HepG2 (cell line): Measurements from ENCODE around the gene ZMPSTE24. TPM values are rescaled to one million over a fixed set of nuclear protein-coding genes. Genes with fewer than 3 reads are reported as not detected.

ENCODE experiments used
- BRD4 ChIP-seq: sonication (generic); formaldehyde crosslinking; IDR thresholded peaks from 2 replicates; pipeline ENCODE4 v1.4.0; 2020; ENCODE audit warnings: missing genetic modification reagents
- HNF4A ChIP-seq: sonication (generic); formaldehyde crosslinking; IDR thresholded peaks from 2 replicates; pipeline ENCODE4 v1.4.0; 2020; ENCODE audit warnings: missing genetic modification reagents
- HNRNPLL ChIP-seq: fragments of 200-400 bp; formaldehyde crosslinking; IDR thresholded peaks from 2 replicates; pipeline ENCODE4 v1.6.1; 2017; ENCODE audit warnings: mild to moderate bottlenecking, low read depth, low read length; ENCODE audit not compliant: poor library complexity, severe bottlenecking
- HOXA7 ChIP-seq: sonication (generic); formaldehyde crosslinking; IDR thresholded peaks from 2 replicates; pipeline ENCODE4 v1.8.1; 2022; ENCODE audit warnings: mild to moderate bottlenecking, missing genetic modification reagents, moderate library complexity
- KDM1A ChIP-seq: IDR thresholded peaks from 2 replicates; pipeline ENCODE4 v1.6.1; 2016; ENCODE audit warnings: missing compliant biosample characterization
- MTF1 ChIP-seq: sonication (generic); formaldehyde crosslinking; IDR thresholded peaks from 2 replicates; pipeline ENCODE4 v1.5.0; 2020; ENCODE audit warnings: missing genetic modification reagents
- PHF21A ChIP-seq: sonication (generic); formaldehyde crosslinking; IDR thresholded peaks from 2 replicates; pipeline ENCODE4 v1.5.0; 2020; ENCODE audit warnings: mild to moderate bottlenecking, missing genetic modification reagents
- RERE ChIP-seq: IDR thresholded peaks from 2 replicates; pipeline ENCODE4 v1.6.1; 2016; ENCODE audit warnings: low read depth, missing genetic modification reagents, missing compliant biosample characterization
- SALL1 ChIP-seq: sonication (generic); formaldehyde crosslinking; IDR thresholded peaks from 2 replicates; pipeline ENCODE4 v1.8.0; 2022; ENCODE audit warnings: mild to moderate bottlenecking, missing genetic modification reagents
- TEF ChIP-seq: sonication (generic); formaldehyde crosslinking; IDR thresholded peaks from 2 replicates; pipeline ENCODE4 v1.5.0; 2020; ENCODE audit warnings: missing genetic modification reagents
- ZFP62 ChIP-seq: sonication (generic); formaldehyde crosslinking; IDR thresholded peaks from 2 replicates; pipeline ENCODE4 v1.4.0; 2020; ENCODE audit warnings: missing genetic modification reagents
- ZFP82 ChIP-seq: sonication (generic); formaldehyde crosslinking; IDR thresholded peaks from 2 replicates; pipeline ENCODE4 v1.5.1; 2020; ENCODE audit warnings: mild to moderate bottlenecking, missing genetic modification reagents, borderline replicate concordance
- ZNF34 ChIP-seq: sonication (generic); formaldehyde crosslinking; IDR thresholded peaks from 2 replicates; pipeline ENCODE4 v1.4.0; 2020; ENCODE audit warnings: mild to moderate bottlenecking, missing genetic modification reagents, borderline replicate concordance
- ZNF501 ChIP-seq: sonication (generic); formaldehyde crosslinking; IDR thresholded peaks from 2 replicates; pipeline ENCODE4 v1.5.1; 2020; ENCODE audit warnings: mild to moderate bottlenecking, moderate library complexity, missing genetic modification reagents
- ZNF782 ChIP-seq: sonication (generic); formaldehyde crosslinking; IDR thresholded peaks from 2 replicates; pipeline ENCODE4 v1.4.0; 2020; ENCODE audit warnings: missing genetic modification reagents, mild to moderate bottlenecking, borderline replicate concordance
- ZSCAN21 ChIP-seq: sonication (generic); formaldehyde crosslinking; IDR thresholded peaks from 2 replicates; pipeline ENCODE4 v1.8.0; 2022; ENCODE audit warnings: mild to moderate bottlenecking, missing genetic modification reagents, moderate library complexity, borderline replicate concordance
- ZSCAN22 ChIP-seq: sonication (generic); formaldehyde crosslinking; IDR thresholded peaks from 2 replicates; pipeline ENCODE4 v1.4.0; 2020; ENCODE audit warnings: mild to moderate bottlenecking, missing genetic modification reagents
- polyA plus RNA-seq, 8 experiments: library from polyadenylated mRNA; depleted of rRNA in 3 of 8; stranded (reverse) in 7 of 8; unstranded in 1 of 8; fragments of >200 nt; fragmentation: Illumina TruSeq in 4 of 8; extraction: Trizol in 4 of 8; gene quantifications; 2 replicates each; pipeline versions ENCODE4 v1.2.1 to v1.2.3, GENCODE V29; 2011 to 2016; ENCODE audit warnings: low read depth in 4 of 8, missing spikeins in 1 of 8, mixed read lengths in 1 of 8; ENCODE audit not compliant: insufficient read depth in 1 of 8
- total RNA-seq, 5 experiments: library from RNA; depleted of rRNA; stranded (reverse); fragments of >200 nt; fragmentation: Illumina TruSeq; extraction: Trizol; gene quantifications; 2 replicates each; pipeline ENCODE4 v1.2.3, GENCODE V29; 2016; ENCODE audit warnings: low read depth in 1 of 5
- TF ChIP-seq, protein P1 (sequence below): IDR thresholded peaks from 2 replicates; pipeline ENCODE4 v1.6.1; 2016
- TF ChIP-seq, protein P2 (sequence below): sonication (generic); formaldehyde crosslinking; IDR thresholded peaks from 2 replicates; pipeline ENCODE4 v1.4.0; 2020; ENCODE audit warnings: missing genetic modification reagents

The ZMPSTE24 gene
- total and polyA plus RNA-seq, 2 of the 13 experiments (the other 11 are each of a cell fraction or from before 2014, with no cell fraction given): 13.6 to 60.2 TPM

DNA sequence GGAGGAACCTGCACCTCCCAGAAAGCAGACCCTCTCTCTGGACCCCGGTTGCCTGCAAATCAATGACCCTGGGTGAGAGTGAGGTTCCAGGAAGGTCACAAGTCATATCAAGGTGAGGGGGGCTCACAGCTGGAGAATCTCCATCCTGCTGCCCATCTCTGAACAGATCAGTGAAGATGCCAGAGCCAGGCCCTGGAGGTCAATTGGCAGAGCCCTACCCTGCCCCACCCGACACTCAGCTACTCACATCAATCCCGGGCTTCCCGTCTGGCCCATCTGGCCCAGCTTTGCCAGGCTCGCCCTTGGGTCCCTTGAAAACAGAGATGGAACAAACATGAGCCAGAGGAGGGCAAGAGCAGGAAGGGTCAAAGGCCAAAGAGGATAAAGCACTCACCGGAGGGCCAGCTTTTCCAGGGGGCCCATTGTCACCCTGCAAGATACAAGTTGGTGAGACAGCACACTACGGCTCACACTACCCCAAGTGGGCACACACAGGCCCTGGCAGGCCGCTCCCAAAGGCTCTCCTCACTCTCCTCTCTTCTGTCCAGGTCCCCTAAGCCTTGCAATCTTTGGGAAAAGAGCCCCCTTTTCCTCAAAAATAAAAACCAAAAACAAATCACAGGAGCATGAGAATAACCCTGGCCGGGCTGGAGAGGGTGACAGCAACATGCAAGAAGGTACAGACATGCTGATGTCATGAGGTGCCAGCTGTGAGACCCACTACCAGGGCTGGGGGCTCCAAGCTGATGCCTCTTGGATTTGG lies 56.1 kb downstream of the ZMPSTE24 start (continued):
- TF ChIP-seq MTF1 (CRISPR knock-in tag) (no peak), ZNF501 (no peak; the same call in 1 of the 2 replicates), ZSCAN22 (CRISPR knock-in tag) (no peak), HOXA7 (CRISPR knock-in tag) (no peak), RERE (CRISPR knock-in tag) (no peak), SALL1 (CRISPR knock-in tag) (no peak), KDM1A (CRISPR knock-in tag) (no peak), TEF (no peak), HNRNPLL (no peak), PHF21A (CRISPR knock-in tag) (0 out of 2 replicates have a peak, but pooled peaks have one; percentile 7), ZFP62 (CRISPR knock-in tag) (no peak), ZFP82 (CRISPR knock-in tag) (0 out of 2 replicates have a peak, but pooled peaks have one; percentile 1), BRD4 (CRISPR knock-in tag) (no peak), ZSCAN21 (no peak), ZNF782 (no peak), HNF4A (CRISPR knock-in tag) (peak; percentile 35; the same call in 1 of the 2 replicates), ZNF34 (CRISPR knock-in tag) (no peak)
- TF ChIP-seq, protein P1, sequence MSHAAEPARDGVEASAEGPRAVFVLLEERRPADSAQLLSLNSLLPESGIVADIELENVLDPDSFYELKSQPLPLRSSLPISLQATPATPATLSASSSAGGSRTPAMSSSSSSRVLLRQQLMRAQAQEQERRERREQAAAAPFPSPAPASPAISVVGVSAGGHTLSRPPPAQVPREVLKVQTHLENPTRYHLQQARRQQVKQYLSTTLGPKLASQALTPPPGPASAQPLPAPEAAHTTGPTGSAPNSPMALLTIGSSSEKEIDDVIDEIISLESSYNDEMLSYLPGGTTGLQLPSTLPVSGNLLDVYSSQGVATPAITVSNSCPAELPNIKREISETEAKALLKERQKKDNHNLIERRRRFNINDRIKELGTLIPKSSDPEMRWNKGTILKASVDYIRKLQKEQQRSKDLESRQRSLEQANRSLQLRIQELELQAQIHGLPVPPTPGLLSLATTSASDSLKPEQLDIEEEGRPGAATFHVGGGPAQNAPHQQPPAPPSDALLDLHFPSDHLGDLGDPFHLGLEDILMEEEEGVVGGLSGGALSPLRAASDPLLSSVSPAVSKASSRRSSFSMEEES (CRISPR knock-in tag): no peak
- TF ChIP-seq, protein P2, sequence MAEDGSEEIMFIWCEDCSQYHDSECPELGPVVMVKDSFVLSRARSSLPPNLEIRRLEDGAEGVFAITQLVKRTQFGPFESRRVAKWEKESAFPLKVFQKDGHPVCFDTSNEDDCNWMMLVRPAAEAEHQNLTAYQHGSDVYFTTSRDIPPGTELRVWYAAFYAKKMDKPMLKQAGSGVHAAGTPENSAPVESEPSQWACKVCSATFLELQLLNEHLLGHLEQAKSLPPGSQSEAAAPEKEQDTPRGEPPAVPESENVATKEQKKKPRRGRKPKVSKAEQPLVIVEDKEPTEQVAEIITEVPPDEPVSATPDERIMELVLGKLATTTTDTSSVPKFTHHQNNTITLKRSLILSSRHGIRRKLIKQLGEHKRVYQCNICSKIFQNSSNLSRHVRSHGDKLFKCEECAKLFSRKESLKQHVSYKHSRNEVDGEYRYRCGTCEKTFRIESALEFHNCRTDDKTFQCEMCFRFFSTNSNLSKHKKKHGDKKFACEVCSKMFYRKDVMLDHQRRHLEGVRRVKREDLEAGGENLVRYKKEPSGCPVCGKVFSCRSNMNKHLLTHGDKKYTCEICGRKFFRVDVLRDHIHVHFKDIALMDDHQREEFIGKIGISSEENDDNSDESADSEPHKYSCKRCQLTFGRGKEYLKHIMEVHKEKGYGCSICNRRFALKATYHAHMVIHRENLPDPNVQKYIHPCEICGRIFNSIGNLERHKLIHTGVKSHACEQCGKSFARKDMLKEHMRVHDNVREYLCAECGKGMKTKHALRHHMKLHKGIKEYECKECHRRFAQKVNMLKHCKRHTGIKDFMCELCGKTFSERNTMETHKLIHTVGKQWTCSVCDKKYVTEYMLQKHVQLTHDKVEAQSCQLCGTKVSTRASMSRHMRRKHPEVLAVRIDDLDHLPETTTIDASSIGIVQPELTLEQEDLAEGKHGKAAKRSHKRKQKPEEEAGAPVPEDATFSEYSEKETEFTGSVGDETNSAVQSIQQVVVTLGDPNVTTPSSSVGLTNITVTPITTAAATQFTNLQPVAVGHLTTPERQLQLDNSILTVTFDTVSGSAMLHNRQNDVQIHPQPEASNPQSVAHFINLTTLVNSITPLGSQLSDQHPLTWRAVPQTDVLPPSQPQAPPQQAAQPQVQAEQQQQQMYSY: no peak
